GM21367 (cell line): Measurements from ENCODE around the gene LOXL3.

Experiments
- ATAC-seq: cut with Tn5 transposase; IDR thresholded peaks from one replicate; pipeline ENCODE4 v1.9.1; 2021; ENCODE audit not compliant: unreplicated experiment

The LOXL3 gene, protein sequence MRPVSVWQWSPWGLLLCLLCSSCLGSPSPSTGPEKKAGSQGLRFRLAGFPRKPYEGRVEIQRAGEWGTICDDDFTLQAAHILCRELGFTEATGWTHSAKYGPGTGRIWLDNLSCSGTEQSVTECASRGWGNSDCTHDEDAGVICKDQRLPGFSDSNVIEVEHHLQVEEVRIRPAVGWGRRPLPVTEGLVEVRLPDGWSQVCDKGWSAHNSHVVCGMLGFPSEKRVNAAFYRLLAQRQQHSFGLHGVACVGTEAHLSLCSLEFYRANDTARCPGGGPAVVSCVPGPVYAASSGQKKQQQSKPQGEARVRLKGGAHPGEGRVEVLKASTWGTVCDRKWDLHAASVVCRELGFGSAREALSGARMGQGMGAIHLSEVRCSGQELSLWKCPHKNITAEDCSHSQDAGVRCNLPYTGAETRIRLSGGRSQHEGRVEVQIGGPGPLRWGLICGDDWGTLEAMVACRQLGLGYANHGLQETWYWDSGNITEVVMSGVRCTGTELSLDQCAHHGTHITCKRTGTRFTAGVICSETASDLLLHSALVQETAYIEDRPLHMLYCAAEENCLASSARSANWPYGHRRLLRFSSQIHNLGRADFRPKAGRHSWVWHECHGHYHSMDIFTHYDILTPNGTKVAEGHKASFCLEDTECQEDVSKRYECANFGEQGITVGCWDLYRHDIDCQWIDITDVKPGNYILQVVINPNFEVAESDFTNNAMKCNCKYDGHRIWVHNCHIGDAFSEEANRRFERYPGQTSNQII

DNA sequence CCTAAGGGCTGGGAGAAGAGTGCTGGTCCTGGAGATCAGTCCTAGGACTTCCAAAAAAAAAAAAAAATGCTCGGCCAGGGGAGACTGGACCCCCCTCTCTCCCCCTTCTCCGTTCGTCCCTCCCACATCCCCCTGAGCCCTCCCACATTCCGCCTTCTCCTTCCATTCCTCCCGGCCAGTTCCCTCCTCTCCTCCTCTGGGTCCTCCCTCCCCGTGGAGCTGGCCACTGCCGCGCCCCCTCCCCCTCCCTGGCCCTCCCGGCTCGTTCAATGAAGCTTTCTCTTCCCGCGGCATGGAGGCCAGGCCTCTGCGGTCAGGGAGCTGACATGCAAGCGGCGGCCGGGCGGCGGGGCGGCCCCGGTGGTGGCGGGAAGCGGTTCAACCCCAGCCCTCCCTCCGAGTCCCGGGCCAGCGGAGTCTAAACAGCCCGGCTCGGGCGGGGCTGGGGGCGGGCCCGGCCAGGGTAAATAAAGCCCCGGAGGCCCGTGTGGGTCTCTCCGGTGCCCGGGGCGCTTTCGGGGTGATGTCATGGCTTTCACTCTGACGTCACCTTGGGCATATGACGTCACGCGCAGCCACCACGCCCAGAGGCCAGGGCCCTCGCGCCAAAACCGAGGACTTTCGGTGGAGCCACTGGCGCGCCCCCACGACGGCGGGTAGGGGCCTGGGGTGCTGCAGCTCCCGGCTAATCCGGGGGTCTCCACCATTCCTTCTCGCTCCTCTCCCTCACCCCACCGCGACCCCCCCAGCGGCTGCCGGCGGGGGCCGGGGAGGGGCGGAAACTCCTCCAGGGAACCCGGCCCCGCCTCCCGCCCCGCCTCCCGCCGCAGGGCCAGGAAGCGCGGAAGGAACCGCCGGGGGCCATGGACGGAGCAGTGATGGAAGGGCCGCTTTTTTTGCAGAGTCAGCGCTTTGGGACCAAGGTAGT is at the start of gene LOXL3, which contains the start of gene DOK1:
TSS of gene LOXL3 (minus strand) at position 51 of the 928 bp plus-strand sequence. CDS start 1,308 bp downstream, outside the sequence.
TSS of gene DOK1 (plus strand) at position 829 of the 928 bp plus-strand sequence. CDS start at position 864, 35 bp downstream.
- peak; percentile 50 for ATAC-seq

DNA sequence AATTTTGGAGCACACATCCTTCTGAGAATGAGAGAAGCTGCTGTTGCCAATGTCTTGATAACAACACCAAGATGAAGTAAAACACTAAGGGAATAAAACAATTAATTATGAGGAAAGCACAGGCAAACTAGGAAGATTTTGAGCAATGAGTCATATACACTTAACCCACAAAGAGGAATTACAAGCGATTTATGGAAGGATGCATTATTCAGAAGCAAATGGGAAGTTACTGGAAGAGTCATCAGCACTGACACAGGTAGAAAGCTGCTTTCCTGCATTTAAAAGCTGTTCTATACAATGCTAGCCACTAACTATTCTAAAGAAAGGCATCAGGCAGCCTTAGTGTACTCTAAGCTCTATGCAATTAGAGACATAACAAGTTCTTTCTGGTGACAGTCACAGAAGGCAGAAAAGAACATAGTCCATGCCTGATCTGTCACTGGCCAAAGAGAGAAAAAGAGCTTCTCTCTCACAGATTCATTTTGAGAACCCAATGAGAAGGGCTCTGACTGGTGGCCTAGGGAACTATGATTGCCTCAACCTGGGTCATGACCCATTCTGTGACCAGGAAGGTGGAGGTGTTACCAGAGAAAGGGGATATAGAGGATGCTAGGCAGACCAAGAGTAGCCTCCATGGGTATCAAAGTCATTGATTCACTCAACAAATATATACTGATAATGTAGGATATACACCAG is 49.0 kb upstream of the LOXL3 start:
- ATAC-seq: no peak

DNA sequence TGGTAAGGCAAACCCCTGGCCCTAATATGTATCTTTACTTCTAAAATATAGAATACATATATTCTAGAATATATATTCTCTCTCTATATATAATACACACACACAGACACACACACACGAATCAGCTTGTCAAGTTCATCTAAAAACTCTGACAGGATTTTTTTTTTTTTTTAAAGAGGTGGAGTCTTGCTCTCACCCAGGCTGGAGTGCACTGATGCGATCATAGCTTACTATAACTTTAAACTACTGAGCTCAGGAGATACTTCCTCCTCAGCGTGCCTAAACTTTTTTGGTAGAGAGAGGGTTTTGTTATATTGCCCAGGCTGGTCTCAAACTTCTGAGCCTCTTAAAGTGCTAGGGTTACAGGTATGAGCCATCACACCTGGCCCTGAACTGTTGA is 45.9 kb upstream of the LOXL3 start:
- ATAC-seq: no peak

DNA sequence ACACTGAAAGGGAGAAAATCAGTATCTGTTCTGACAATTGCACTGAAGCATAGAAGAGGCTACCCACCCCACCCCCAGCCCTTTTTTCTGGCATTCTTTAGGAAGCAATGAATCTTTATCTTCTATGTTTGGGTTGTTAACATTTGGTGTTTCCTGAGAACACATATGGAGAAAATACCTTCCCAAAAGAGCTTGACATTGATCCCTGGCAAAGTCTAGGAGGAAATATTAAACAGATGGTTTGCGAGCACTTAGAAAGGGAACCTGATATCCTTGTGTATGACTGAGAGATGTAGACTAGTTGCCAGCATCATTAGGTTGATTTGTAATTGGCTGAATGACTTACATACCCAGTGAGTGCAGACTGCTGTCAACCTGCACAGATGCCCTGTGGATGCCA is 43.7 kb upstream of the LOXL3 start:
- no peak for ATAC-seq

DNA sequence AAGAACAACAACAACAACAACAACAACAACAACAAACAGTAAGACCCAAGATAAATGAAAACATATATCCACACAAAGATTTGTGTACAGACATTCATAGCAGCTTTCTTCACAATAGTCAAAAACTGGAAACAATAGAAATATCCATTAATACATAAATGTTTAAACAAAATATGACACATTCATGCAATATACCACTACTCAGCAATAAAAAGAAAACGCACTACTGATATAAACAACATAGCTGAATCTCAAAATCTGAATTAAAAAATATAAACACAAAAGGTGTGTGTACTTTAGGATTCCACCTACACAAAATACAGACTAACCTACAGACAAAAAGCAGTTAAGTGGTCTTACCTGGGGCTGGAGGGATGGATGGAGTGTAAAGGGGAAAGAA is 42.8 kb upstream of the LOXL3 start:
- ATAC-seq: no peak

DNA sequence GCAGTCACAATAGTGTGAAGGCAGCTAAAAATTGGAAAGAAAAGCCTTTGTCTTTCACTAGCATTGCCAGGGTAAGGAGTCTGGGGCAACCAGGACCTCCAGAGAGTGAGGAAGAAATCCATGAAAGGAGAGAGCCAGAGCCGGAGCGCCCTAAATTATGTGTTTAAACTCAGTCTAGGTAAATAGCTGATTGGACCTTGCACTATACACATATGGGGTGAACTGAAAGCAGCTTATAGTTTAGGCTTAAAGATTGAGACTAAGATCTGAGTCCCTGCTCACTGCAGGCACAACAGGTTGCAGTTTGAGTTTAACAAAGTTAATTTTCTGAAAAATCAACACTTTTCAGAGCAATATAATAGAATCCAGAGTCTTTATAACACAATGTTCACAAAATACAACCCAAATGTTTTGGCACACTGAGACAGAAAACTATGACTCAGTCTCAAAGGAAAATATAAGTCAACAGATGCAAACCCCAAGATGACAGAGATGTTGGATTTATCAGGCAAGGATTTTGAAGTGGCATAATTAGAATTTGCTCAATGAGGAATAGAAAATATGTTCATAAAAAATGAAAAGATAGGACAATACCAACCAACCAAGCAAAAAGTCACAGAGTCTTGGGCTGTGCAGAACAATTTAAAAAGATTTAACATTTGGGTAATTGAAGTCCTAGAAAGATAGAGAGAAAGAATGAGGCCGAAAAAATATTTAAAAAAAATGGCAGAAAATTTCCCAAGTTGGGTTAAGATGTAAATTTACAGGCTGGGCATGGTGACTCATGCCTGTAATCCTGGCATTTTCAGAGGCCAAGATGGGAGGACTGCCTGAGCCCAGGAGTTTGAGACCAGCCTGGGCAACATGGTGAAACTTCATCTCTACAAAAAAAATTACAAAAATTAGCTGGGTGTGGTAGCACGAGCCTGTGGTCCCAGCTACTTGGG is 40.4 kb upstream of the LOXL3 start:
- ATAC-seq: no peak

DNA sequence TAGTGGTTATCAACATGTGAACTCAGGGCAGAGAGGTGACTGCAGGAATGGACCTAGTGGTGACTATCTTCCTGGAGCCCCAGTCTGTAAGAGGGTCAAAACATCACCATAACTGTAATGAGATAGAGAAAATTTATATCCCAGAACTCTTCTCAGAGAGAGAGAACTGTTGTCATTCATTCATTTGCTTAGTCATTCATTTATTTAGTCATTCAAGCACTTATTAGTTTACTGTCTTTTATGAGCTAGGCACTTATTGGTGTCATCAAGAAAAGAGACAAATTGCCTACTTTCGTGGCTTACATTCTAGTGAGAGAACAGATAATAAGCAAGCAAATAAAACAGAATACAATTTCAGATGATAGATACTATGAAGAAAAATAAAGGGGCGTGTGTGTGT is 34.9 kb upstream of the LOXL3 start:
- no peak for ATAC-seq

DNA sequence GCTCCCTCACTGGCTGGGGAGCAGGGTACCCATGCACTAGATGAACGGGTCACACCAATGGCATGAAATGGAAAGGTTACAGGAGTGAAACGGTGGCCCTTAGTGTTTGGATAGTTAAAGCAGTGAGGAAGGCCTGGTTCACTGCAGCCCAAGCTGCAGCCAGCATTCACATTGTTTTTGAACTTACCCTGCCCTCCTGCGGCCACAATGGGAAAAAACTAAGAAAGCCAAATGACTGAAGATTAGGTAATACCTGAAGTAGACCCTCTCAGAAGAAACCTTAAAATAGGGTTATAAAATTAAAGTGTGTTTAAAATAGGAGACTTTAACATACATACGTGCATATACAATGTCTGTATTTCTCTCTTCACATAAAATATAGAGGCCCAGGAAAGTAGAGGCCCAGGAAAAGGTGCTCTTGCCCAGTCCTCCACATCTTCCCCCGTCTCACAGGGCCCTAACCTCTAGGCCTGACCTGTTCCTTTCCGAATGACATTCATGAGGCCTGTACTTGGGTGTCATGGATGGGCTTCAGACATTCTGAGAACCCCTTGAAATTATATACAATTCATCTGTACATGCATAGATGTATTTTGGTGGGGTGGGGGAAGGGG is 34.0 kb upstream of the LOXL3 start:
- peak; percentile 61 for ATAC-seq

DNA sequence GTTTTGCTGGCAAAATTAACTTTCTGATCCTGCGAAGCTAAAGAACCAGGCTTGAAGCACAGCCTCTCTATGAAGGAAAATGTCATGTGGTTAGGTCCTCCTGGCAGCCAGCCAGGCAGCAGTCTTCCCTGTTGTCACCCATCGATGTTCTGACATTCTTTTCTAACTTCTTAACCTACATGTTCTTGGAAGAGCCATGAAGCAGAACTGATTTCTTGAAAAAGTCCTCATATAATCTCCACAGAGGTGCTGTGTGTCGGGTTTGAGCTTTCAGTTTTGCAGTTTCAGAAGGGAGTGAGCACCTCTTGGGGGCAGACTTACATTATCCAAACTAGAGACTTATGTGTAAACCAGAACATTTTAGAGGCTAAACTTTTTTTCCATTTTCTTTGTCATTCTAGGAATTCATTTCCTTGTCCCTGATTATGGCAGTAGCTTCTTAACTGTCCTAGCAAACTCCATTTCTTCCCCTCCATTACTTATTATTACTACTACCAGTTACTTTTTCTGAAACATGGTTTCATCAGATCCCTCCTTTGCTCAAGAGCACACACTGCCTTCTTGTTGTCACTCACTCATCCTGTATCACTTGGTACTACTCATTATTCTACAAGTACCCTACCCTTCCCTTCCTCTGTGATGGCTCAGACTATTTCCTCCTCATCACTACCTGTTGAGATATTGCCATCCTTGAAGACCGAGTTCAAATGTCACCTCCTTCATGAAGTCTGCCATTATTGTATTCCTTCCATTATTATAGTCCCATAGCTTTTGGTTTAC is 31.9 kb upstream of the LOXL3 start:
- ATAC-seq: no peak

DNA sequence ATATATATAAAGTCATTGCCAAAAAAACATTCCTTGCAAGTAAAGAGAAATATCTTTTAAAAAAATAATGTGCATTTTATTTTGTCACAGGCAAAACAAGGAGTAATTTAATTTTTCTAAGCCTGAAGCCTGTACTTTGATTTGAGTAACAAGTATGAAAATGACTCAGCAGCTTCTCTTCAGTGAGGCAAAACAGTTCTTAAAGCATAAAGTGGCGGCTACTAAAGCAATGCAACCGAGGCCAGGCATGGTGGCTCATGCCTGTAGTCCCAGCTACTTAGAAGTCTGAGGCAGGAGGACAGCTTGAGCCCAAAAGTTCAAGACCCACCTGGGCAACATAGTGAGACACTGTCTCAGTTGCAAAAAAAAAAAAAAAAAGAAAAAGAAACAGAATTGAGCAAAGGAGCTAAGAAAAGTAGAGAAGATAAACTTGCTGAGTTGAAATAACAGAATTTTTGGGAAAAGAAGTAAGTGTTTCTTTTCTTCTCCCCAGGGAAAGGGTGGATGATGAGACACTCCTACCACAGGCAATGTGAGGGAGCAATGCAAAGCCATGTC is 30.4 kb upstream of the LOXL3 start:
- ATAC-seq: peak; percentile 41

DNA sequence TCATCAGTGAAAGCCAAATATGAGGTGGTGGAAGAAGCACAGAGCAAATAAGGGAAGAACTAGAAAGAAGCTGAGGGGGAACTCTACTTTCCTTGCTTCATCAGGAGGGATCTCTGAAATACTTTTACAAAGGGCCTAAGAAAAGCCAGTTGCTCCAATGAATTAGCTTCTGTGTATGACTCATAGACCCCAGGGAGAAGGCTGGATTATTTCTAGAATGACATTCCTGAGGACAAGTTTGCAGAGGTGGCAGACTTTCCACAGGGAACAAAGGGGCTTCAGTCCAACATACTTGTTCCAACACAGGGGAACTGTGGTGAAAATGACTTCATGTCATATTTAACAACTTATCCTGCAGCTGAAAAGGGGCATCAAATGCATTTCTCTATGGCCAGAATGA is 29.8 kb upstream of the LOXL3 start:
- no peak for ATAC-seq

DNA sequence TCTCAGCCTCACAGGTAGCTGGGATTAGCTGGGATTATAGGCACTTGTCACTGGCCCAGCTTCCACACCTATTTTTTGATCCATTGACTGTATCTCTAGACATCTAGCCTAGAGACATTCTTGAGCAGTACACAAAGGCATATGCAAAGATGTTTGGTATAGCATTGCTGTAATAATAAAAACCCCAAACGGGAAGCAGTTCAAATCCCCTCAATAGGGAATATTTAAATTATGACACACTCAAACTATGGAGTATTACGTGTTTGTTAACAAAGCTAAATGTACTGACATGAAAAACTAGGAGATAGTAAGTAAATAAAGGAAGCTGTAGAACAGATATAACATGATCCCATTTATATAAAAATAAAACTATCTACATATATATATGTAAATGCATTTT is 28.4 kb upstream of the LOXL3 start:
- ATAC-seq: no peak

DNA sequence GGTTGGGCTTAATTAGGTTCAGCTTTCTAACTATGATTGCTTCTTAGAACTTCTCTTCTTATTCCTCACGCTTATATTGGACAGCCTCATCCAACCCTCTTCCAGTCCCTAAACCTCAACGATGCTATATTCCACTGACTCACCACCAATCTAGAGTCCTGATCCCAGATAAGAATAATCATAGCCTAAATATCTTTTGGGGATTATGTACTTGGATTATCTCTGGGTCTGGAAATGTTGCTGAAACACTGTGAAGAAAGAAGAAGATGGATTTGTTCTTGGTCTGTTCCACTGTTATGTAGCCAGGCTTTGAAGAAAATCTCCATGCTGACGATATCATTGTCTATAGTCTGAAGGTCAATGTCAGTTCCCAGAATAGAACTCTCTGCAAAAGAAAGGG is 27.7 kb upstream of the LOXL3 start:
- ATAC-seq: no peak

DNA sequence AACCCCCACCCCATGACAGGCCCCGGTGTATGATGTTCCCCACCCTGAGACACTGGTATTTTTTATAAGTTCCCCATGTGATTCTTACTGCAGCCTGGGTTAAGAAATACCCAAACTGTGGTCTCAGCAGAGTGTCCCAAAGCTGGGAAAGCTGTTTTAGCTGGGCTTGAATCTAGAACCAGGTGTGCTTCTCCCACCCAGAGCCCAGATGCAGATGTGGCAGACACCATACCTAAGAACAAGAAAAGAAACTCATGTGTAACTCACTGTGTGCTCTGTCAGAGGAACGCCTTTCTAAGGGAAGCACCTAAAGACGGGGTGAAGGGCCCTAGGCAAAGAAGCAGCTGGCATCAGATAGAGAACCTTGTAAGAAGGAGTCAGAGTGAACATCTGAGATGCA is 24.7 kb upstream of the LOXL3 start:
- ATAC-seq: peak; percentile 27

DNA sequence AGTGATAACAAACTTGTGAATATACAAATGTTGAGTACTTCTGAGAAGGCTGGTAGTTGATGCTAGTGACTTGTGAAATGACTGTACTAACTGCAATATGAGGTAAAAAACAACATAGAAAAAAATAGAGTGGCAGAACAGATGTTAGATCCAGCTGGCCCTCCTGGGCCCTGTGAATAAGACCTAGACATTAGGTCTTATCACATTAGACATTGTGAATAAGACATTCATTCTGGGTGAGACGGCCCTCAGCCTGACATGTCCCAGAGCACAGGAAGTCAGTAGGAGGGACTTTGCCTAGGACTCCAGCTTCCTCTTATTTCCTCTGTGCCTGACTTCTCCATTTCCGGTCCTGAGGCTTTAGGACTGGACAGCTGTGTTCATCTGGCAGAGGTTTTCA is 23.7 kb upstream of the LOXL3 start:
- ATAC-seq: no peak

DNA sequence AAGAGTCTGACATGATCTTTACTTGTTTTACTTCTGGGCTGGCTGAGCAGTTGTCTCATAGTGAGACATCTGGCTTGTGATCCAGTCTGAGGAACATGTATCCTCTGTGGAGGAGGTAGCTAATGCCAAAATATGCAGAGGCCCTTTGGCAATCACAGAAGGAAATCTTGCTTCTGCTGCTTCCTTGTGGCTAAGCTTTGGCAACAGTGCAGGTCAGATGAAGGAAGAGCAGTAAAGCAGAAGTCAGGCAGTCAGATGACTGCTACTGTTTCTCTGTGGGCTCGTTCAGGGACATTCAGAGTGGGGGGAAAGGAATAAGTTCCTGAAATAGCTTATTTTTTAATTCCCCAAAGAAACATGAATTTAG is 23.1 kb upstream of the LOXL3 start:
- ATAC-seq: no peak

DNA sequence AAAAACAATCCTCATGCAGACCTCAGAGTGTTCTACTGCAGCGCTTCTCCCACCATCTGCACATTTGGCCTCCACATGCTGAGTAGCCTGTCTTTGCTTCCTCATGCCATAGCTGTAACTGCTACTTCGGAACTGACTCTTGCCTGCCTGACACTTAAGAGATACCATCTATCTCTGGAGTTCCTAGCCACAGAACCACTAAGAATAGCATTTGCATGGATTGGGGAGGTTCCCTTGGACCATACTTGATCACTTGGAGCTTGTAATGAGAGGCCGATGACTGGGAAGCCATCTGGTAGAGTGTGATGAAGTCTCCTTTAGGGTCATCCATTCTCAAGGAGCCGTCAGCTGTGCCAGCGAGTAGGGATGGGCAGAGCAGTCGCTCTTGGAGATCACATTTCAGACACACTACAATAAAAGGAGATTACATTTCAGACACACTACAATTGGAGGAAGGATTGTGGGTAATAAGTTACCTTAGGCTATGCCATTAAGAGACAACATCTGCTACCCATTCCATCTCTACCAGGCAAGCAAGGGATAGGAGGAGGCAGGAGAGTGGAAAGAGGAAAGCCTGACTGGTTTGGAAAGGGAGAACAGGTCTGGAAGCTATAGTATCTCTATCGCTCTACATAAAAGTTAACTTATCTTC is 22.6 kb upstream of the LOXL3 start:
- ATAC-seq: no peak

DNA sequence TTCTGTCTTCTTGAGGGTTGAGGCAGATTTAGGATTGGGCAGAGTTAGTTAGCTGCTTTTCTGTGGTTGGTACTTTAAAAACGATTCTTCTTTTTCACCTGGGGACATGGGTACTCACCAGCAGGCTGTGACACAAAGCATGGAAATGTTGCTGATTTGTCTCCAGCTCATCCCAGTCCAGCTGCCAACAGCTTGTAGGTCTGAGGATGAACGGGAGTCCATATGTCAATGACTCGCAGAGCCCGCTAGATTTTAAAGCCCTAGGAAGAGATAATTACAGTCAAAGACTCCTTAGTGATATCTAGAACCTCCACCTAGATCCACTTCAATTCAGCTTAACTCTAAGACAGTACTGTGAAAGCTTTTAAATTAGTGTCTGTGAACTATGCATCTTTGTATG is 21.6 kb upstream of the LOXL3 start:
- ATAC-seq: no peak
